Heart right ventricle (tissue), 16 donors: Measurements from ENCODE around the gene SYNM. TPM values are rescaled to one million over a fixed set of nuclear protein-coding genes. Genes with fewer than 3 reads are reported as not detected.

Experiments used
- ATAC-seq, 8 donors: fragments of 200-7000 bp; cut with Tn5 transposase; one replicate each; pipeline ENCODE4 v1.9.1; 2020; ENCODE audit warnings: mild to moderate bottlenecking in 8 of 8, moderate library complexity in 8 of 8, moderate number of reproducible peaks in 1 of 8
- DNase-seq, 2 donors: peaks; one replicate each; pipeline ENCODE4 v3.0.0-alpha.2; 2020
- H3K27ac ChIP-seq, 10 donors: fragments of 200-600 bp; sonication (generic) in 2 of 10; one replicate each; pipeline versions ENCODE4 v1.5.0 to v1.8.0; 2020 to 2022; ENCODE audit warnings: mild to moderate bottlenecking in 3 of 10
- H3K27me3 ChIP-seq, 7 donors: fragments of 200-600 bp; one replicate each; pipeline ENCODE4 v1.8.0; 2021 to 2022; ENCODE audit warnings: mild to moderate bottlenecking in 2 of 7
- H3K36me3 ChIP-seq, 9 donors: fragments of 200-600 bp; sonication (generic) in 1 of 9; one replicate each; pipeline versions ENCODE4 v1.5.0 to v1.8.0; 2020 to 2022; ENCODE audit warnings: mild to moderate bottlenecking in 2 of 9
- H3K4me1 ChIP-seq, 9 donors: fragments of 200-600 bp; sonication (generic) in 1 of 9; one replicate each; pipeline versions ENCODE4 v1.5.0 to v1.8.0; 2020 to 2022; ENCODE audit warnings: mild to moderate bottlenecking in 4 of 9
- H3K4me3 ChIP-seq, 10 donors: fragments of 200-600 bp; sonication (generic) in 2 of 10; one replicate each; pipeline versions ENCODE4 v1.5.0 to v1.8.0; 2020 to 2022; ENCODE audit warnings: mild to moderate bottlenecking in 7 of 10, moderate library complexity in 2 of 10
- H3K9me3 ChIP-seq, 11 donors: fragments of 200-600 bp in 10 of 11; sonication (generic) in 2 of 11; one replicate each; pipeline versions ENCODE4 v1.5.0 to v1.8.0; 2013 to 2022; ENCODE audit warnings: mild to moderate bottlenecking in 2 of 11, control low read depth in 1 of 11, moderate library complexity in 1 of 11
- WGBS, 2 donors: extraction: QIAGEN DNeasy Blood & Tissue Kit; methylation state at CpG; one replicate each; pipeline ENCODE4 v1.1.7; 2013; ENCODE audit warnings: inconsistent platforms in 1 of 2; 5-methylcytosine and 5-hydroxymethylcytosine counted together
- intact Hi-C, 10 donors: fragments of 100-400 bp; cut with DNase I; formaldehyde crosslinking; loops; one replicate each; pipeline versions ENCODE4 v1.11.1 to v1.14.2; 2022
- polyA plus RNA-seq, 2 donors: library from polyadenylated mRNA; stranded (reverse); fragments of 200-250 nt; gene quantifications; one replicate each; pipeline ENCODE4 v1.2.3, GENCODE V29; 2013
- total RNA-seq, 10 donors: library from RNA; stranded (reverse); fragmentation: NEBNext Ultra II Directional in 3 of 10; extraction: Animal tissue kit (Norgen Biotek cat#: 25700) in 3 of 10; gene quantifications; one replicate each; pipeline versions ENCODE4 v1.2.1 to v1.2.4, GENCODE V29; 2021 to 2023
- TF ChIP-seq, protein P1 (sequence below), 9 donors: fragments of 200-600 bp; sonication (generic) in 2 of 9; IDR thresholded peaks; one replicate each; pipeline versions ENCODE4 v1.5.0 to v1.8.0; 2021 to 2022; ENCODE audit warnings: antibody characterized with exemption in 9 of 9, mild to moderate bottlenecking in 5 of 9, moderate library complexity in 1 of 9
- donor health status: Arrhythmogenic right ventricular cardiomyopathy.
- donor health status: ischemic (EF 13 %, LVEDD 7.1; RV severe dilation, severe dysfunction).
- donor health status: healthy with polysubstance abuse.
- donor health status: DM: no; HTN: yes; CAD: no.
- donor health status: DM: no; HTN: no; CAD: no.
- donor health status: ischemic (EF 25% LVEDD 6.9; RV normal size, moderate dysfunction).
- donor health status: ischemic (EF 25% LVEDD 5.7; RV mildly dilated, moderate dysfunction).
- donor health status: healthy.
- donor health status: DM: yes; HTN: yes; CAD: no.
- donor health status: Ischemic cardiomyopathy.
- donor health status: ischemic (EF 35%, LVEDD 5.7; RV mildly dilated, moderate dysfunction).
- donor health status: nonischemic (EF 11% LVEDD 7.7; RV severe dilation, severe dysfunction).
- donor health status: DM: yes; HTN: yes; CAD: no.
- donor health status: PGD.
- donor health status: ischemic (EF 29% LVEDD 5.4; RV normal size, mild dysfunction).
- donor health status: nonischemic (EF 23%, LVEDD 6.1; RV moderate dilation, normal function).

SYNM gene
- total and polyA plus RNA-seq, 12 donors, result 59.4 to 456 (median 350) TPM

DNA sequence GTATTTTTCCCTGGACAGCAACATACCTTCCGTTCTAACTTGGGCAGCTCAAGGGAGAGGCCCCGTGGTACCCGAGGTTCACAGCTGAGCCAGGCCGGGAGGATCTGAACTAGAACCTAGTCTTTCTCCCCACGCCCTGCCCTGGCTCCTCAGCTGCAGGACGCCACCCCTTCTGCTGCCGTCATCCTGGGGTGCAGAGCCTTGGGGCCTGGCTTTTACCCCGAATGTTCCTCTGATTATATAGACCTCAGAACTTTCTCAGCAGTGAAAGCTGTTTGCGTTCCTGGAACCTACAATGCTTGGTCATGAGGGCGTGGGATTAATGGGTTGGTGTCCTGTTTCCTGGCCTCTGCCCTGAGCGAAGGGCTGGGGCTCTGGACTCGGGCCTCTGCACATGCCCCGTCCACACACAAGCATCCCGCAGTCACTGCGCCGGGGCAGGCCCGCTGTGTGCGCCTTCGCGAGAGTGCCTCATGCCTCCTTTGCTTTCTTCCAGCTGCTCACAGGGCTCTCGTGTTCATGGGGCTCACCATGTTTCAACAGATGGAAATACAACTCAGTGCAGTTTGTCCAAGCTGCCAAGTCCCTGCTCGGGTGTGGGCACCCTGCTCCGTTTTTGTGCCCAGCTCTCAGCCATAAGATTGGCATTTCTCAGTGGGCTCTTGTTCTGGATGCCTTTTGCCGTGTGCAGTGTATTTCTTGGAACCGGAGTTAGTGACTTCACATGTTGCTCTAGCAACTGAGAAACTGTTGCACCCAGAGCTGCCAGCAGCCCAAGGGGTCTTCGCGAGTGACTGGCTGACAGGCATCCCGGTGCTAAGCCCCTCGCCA is 20.4 kb downstream of the SYNM start:
- Histone ChIP-seq H3K27me3 (no peaks in the 10 kb centered on the region), H3K4me1 (peaks cover 27 to 73% (median 49%) of the 10 kb centered on the region in 9 donors), H3K36me3 (peaks cover 0 to 46% (median 8%) of the 10 kb centered on the region in 9 donors), H3K27ac (peak overlapping the region; percentile 67 to 97 (median 90)), H3K4me3 (no peak overlapping the region), H3K9me3 (no peaks in the 10 kb centered on the region)
- DNase-seq, result no peak
- TF ChIP-seq, protein P1, sequence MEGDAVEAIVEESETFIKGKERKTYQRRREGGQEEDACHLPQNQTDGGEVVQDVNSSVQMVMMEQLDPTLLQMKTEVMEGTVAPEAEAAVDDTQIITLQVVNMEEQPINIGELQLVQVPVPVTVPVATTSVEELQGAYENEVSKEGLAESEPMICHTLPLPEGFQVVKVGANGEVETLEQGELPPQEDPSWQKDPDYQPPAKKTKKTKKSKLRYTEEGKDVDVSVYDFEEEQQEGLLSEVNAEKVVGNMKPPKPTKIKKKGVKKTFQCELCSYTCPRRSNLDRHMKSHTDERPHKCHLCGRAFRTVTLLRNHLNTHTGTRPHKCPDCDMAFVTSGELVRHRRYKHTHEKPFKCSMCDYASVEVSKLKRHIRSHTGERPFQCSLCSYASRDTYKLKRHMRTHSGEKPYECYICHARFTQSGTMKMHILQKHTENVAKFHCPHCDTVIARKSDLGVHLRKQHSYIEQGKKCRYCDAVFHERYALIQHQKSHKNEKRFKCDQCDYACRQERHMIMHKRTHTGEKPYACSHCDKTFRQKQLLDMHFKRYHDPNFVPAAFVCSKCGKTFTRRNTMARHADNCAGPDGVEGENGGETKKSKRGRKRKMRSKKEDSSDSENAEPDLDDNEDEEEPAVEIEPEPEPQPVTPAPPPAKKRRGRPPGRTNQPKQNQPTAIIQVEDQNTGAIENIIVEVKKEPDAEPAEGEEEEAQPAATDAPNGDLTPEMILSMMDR (IDR thresholded peaks at IDR 0.05), result no peak
- peak in 4 of 8 donors; percentile 2 to 11 (median 8) for ATAC-seq
- intact Hi-C loops, result loop anchor here in 1 of 10 donors (10.0 kb wide), 1 partner anchor 50 kb away; no protein-coding TSS in a partner anchor
- 63 to 66% methylated on average over 29 of the region's 29 CpGs for WGBS, 2 donors

DNA sequence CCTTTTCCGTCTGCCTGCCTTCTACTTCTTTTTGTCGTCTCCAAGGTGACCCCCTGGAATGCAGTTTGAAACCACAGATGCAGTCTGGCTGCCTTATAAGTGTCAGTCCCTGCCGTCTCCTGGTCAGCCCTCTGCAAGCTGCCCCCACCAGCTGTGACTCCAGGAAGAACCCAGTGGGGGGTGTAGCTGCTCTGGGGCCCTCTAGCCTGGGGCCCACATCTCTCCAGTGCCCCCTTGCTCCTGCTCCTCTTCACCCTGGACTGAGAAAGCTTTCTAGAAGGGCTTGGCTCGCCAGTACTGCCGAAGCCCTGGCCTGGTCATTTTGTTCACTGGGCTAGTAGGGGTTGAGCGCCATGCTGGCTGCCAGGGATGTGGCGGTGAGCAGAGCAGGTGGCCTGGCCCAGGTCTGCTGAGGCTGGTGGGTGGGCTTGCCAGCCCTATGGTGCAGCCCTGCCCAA is 21.3 kb downstream of the SYNM start:
- H3K36me3 ChIP-seq, result peaks cover 0 to 55% (median 16%) of the 10 kb centered on the region in 9 donors
- ATAC-seq (no peak), DNase-seq (no peak)
- no peak overlapping the region for H3K4me3 ChIP-seq
- intact Hi-C loops, result loop anchor here in 1 of 10 donors (10.0 kb wide), 1 partner anchor 49 kb away; no protein-coding TSS in a partner anchor
- TF ChIP-seq, protein P1 (IDR thresholded peaks at IDR 0.05), result no peak
- H3K4me1 ChIP-seq, result peaks cover 27 to 64% (median 46%) of the 10 kb centered on the region in 9 donors
- peak overlapping the region; percentile 26 to 97 (median 90) for H3K27ac ChIP-seq
- H3K9me3 ChIP-seq, result no peaks in the 10 kb centered on the region
- H3K27me3 ChIP-seq, result no peaks in the 10 kb centered on the region
- WGBS, 2 donors, result 73 to 76% methylated on average over 7 of the region's 7 CpGs

DNA sequence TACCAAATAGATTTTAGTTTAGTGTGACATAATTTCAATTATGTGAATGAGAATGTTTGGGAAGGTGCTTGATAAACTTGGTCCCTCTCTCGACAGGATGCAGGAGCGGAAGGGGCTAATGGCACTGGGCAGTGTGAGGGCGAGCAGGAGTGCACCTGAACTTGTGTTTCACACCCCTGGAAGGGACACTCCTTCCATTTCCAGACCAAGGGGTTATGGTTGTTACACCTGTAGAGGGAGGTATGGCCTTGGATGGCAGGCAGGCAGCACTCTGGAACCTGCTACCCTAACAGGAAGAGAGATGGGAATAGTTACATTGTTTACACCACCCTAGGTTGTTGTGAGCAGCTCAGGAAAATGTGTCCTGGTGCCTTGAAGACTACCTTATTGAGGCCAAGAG is 22.1 kb downstream of the SYNM start:
- H3K27ac ChIP-seq, result peak overlapping the region in 3 of 10 donors; percentile 91 to 97 (median 92)

DNA sequence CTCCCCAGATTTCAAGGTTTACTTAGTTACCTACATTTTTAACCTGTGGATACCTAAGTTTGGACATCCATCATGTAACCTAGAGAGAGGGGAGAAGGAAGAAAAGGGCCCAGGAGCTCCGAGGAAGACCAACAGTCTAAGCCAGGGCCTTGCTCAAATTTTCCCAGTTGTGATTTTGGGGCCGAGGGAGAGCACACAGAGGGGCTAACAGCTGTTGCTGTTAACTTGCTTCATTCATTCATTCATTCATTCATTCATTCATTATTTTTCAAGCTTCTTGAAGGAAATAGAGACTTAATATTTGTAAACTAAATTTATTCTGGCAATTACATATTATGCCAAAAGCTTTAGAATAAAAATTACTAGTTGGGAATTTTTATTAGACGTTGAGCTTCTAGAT is 22.9 kb downstream of the SYNM start:
- TF ChIP-seq, protein P1 (IDR thresholded peaks at IDR 0.05), result no peak
- 90 to 94% methylated on average over 3 of the region's 3 CpGs for WGBS, 2 donors
- Histone ChIP-seq H3K4me1 (peaks cover 26 to 63% (median 36%) of the 10 kb centered on the region in 9 donors), H3K4me3 (no peak overlapping the region), H3K9me3 (no peaks in the 10 kb centered on the region), H3K36me3 (peaks cover 0 to 71% (median 24%) of the 10 kb centered on the region in 9 donors), H3K27ac (no peak overlapping the region), H3K27me3 (no peaks in the 10 kb centered on the region)
- no peak for DNase-seq
- intact Hi-C loops, result loop anchor here in 1 of 10 donors (10.0 kb wide), 1 partner anchor 47 kb away; no protein-coding TSS in a partner anchor
- no peak for ATAC-seq

More for the DNA sequence above, 22.1 kb downstream of the SYNM start:
- ATAC-seq (no peak), DNase-seq (no peak)
- peaks cover 27 to 63% (median 45%) of the 10 kb centered on the region in 9 donors for H3K4me1 ChIP-seq
- peaks cover 0 to 63% (median 24%) of the 10 kb centered on the region in 9 donors for H3K36me3 ChIP-seq
- H3K27me3 ChIP-seq, result no peaks in the 10 kb centered on the region
- intact Hi-C loops, result loop anchor here in 1 of 10 donors (10.0 kb wide), 1 partner anchor 48 kb away; no protein-coding TSS in a partner anchor
- TF ChIP-seq, protein P1 (IDR thresholded peaks at IDR 0.05), result no peak
- no peak overlapping the region for H3K4me3 ChIP-seq
- WGBS, 2 donors, result 97 to 98% methylated on average over 3 of the region's 3 CpGs
- no peaks in the 10 kb centered on the region for H3K9me3 ChIP-seq
